Stimulated activated CD8-positive, alpha-beta memory T cell treated with anti-CD3 and anti-CD28 coated beads, Interleukin-4, amount 100 ng/mL, for 48 hours (primary cell): ENCODE data around the gene TMEM225.
"Not testable (repeated sequence)": the region's sequence is repeated elsewhere in the genome, so short reads cannot be mapped to it uniquely, and the experiment has no call there.

ENCODE experiments used
- DNase-seq: peaks from one replicate; pipeline ENCODE4 v3.0.0-alpha.2; 2020

TMEM225 gene, protein sequence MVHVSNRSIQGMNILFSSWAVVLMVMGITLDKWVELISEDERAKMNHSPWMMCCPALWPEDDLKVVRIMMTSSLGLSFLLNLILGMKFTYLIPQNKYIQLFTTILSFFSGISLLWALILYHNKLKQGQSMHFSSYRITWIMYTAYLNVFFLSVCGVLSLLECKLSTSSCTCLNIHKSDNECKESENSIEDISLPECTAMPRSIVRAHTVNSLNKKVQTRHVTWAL

DNA sequence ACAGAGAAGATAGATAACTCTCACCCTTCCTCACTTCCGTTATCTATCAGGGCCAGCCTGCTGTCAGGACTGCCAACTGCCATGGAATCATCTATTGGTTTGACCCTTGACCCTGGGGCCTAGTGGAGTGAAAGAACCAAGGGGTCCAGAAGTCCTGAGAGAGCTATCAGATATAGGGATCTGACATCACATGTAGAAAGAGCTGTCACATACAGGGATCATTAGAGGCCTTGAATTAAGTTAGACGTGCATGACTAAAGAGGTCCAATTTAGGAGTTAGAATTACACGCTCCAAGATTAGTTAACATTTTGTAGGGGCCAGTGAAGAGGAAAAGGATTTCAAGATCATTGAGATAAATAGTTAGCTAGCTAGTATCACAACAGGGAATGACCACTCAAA, at the start of gene TMEM225:
Gene TMEM225 (minus strand): TSS at position 101 of the 400 bp plus-strand sequence. CDS start 245 bp downstream, outside the sequence.
- no peak for DNase-seq

DNA sequence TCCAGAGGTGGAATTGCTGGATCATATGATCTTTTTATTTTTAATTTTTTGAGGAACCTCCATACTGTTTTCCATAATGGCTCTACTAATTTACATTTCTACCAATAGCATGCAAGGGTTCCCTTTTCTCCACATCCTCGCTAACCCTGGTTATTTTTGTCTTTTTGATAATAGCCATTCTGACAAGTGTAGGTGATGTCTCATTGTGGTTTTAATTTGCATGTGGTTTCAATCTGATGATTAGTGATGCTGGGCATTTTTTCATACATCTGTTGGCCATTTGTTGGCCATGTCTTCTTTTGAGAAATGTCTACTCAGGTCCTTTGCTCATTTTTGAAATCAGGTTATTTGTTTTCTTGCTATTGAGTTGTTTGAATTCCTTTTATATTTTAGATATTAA, 38.6 kb upstream of the TMEM225 start:
- no peak for DNase-seq

DNA sequence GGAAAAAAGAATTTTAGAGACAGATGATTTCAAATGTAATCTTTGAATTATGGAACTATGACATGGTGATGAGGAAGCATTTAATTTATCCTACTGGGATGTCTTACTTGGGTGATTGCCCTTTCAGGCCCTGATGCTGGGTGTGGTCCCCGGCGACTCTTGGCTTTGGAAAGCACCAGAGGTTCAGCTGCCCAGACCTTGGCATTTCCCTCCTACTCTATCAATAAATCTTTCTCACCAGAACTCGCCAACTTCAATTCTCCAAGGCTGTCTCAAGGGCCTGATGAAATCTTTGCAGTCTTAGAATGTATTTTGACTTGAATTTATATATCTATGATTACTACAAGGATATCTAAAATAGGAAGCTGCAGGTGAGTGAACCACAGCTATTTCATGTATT, 35.5 kb upstream of the TMEM225 start:
- DNase-seq = no peak

DNA sequence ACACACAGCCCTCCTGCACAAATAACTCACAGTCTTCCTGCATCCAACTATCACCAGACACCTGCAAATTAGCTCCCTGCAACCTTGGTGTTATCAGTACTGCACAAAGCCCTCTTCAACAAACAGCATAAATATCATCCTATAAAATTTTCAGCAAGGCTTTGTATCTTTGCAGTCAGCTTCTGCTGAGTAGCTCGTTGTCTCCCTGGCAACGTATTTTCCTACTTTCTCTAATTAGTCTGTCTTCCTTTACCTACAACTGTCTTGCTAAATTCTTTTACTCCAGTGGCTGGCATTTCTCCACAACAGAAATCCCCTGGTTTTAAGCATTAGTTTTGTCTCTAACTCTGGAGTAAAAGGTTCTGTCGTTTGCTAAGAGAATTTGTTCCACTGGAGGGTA, 20.4 kb upstream of the TMEM225 start:
- DNase-seq = no peak

DNA sequence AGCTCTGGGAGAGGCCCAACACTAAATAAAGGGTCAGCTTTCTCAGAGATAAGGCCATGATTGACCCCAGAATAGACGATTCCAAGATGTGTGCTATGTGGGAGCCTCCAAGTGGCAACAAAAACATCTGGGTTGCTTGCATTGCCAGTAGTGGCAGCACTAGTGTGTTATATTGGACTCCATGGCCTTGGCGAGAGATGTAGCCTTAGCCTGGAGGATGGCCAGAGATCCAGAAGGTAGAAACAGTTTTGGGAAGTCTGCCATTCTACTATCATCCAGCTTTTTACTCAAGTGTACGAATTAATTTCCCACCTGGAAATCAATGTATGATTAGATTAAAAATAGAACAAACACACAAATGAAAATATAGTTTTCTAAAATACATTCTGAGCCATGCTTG, 19.5 kb upstream of the TMEM225 start:
- no peak for DNase-seq

DNA sequence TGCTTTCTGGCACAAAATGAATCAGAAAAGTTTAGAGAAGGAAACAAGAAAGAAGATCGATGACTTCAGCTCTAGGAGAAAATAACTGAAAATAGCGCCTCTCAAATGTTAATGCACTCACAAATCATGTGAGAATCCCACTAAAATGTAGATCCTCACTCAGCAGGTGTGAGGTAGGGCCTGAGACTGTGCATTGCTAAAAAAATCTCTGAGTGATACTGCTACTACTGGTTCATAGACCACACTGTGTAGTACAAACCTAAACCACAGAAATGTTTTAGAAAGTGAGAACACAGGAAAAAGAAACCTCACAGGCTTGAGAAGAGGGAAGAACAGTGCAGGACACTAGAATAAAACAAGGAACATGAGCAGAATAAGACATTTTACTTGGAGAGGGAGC, 18.5 kb upstream of the TMEM225 start:
- DNase-seq = no peak

DNA sequence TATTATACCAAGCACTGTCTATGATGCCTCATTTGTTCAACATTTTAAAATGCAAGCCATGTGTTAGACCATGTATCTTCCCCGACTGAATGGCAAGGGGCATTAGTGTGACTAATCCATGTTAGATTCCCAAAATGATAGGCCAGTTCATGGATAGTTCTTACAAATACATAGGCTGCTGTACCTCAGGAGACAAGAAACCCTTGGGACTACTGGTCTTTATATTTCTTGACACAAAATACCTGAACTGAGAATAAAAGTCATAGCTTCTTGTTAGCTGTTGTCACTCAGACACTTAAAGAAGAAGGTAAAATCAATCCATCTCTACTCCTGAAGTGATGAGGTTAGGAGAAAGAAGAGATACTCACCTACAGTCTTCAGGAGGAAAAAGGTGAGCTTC, 16.4 kb upstream of the TMEM225 start, which contains the start of gene OR8D4:
Gene OR8D4 (plus strand): TSS at position 301 of the 400 bp plus-strand sequence. CDS start 4,265 bp downstream, outside the sequence.
- no peak for DNase-seq

DNA sequence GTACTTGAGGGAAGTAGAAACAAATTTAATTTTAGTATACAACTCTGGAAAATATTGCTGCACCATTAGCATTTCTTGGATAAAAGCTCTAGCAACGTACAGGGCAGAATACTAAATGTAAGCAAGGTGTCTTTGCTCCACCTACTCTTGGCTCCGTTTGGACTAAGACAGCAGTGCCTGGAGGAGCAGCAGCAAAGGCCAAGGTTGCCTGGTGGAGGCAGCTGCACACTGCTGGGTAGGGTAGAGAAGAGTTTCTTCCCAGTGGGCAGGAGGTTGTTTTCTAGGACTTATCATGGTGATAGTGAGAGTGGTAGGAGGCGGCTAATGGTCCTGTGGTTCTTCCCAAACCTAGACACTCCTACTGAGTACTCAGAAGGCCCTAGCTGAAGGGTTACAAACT, 14.3 kb upstream of the TMEM225 start:
- DNase-seq = no peak

DNA sequence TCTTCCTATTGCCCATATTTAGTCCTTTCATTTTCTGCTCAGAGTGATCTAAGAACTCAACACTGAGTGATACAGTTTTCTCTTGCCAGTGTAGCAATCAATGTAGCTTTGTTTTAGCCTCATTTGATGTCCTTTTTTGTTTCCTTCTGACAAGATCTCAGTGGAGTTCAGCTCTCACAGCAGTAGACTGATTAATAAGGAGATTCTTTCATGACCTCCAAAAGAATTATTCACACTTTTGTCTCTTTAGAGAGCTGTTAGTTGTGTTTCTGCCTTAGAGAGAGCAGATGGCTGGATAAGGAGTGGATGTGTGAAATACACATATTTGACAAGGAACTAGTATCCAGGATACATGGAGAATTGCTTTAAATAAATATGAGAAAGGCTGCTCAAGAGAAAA, 6.6 kb upstream of the TMEM225 start:
- no peak for DNase-seq

DNA sequence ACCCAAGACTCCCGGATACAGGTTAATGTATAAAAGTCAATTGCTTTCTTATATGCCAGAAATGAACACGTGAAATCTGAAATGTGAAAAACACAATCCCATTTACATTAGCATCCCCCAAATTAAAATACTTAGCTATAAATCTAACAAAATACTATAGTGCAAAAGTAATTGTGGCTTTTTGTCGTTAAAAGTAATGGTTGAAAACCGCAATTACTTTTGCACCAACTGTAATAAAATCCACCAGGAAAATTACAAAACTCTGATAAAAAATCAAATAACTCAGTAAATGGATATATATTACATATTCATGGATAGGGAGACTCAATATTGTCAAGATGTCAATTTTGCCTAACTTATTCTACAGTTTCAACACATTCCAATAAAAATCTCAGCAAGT, 4.6 kb downstream of the TMEM225 start:
- no peak for DNase-seq

DNA sequence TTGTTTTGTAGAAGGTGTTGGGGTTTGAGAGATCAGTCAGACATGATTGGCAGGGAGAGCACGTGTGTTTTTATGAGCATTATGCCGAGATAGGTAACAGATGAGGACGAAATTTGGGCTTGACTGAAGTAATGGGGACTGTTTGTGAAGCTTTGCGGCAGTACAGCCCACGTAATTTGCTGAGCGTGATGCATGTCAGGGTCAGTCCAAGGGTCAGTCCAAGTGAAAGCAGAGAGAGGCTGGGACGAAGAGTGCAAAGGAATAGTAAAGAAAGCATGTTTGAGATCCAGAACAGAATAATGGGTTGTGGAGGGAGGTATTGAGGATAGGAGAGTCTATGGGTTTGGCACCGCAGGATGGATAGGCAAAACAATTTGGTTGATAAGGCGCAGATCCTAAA, 17.7 kb downstream of the TMEM225 start:
- DNase-seq = not testable (repeated sequence)

DNA sequence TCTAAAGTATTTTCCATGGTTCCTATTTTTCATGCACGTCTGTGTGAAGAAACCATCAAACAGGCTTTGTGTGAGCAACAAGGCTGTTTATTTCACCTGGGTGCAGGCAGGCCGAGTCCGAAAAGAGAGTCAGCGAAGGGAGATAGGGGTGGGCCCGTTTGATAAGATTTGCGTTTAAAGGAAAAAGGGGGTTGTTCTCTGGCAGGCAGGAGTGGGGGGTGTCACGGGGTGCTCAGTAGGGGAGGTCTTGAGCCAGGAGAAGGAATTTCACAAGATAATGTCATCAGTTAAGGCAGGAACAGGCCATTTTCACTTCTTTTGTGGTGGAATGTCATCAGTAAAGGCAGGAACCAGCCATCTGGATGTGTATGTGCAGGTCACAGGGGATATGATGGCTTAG, 20.2 kb downstream of the TMEM225 start:
- not testable (repeated sequence) for DNase-seq

DNA sequence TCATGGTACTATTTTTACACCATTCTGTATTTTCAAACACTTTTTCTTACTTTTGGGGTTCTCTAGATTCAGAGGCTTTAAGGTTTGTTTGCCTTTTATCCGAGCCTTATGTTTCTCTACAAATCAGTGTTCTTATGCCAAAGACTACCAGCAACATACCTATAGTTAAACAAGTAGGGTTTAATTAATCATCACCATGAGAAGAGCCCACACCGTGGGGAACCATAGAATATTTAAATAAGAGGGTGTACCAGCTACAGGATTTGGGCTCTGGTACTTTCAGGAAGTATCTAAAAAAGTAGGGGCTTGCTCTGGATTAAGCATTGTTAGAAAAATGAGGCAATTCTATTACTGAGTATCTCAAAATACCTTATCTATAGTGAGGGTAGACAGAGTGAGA, 25.7 kb downstream of the TMEM225 start:
- DNase-seq = no peak

DNA sequence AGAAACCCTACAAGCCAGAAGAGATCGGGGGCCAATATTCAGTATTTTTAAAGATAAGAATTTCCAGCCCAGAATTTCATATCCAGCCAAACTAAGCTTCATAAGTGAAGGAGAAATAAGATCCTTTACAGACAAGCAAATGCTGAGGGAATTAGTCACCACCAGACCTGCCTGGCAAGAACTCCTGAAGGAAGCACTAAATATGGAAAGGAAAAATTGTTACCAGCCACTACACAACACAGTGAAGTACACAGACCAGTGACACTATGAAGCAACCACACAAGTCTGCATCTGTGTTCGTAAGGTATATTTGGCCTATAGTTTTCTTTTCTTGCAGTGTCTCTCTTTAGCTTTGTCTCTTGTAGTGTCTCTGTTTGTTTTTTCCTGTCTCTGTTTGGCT, 29.0 kb downstream of the TMEM225 start:
- no peak for DNase-seq

DNA sequence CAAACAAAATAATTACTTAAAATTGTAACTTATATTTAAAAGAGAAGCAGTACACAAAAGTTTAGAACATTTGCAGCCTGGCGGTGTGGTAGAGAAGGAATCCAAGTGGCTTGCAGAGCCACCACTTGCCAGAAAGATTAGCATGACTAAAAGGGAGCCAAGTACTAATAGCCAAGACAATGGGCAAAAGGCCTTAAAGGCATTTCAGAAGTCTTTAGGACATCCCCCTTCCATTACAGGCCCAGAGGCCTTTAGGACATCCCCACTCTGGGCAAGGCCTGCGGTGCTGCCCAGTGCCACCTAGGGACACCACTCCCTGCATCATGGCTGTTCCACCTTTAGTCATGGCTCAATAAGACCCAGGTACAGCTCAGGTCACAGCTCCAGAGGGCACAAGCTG, 32.4 kb downstream of the TMEM225 start:
- DNase-seq = no peak

DNA sequence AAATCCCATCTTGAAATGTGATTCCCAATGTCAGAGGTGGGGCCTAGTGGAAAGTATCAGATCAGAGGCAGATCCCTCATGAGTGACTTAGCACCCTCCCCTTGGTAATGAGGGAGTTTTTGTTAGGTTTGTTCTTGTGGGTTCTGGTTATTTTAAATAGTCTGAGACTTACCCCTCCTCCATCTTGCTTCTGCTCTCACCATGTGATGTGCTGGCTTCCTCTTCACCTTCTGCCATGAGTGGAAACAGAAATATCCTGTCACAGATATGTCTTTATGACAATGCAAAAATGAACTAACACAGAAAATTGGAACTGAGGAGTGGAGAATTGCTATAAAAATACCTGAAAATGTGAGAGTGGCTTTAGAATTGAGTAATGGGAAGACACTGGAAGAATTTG, 33.1 kb downstream of the TMEM225 start:
- DNase-seq = no peak

DNA sequence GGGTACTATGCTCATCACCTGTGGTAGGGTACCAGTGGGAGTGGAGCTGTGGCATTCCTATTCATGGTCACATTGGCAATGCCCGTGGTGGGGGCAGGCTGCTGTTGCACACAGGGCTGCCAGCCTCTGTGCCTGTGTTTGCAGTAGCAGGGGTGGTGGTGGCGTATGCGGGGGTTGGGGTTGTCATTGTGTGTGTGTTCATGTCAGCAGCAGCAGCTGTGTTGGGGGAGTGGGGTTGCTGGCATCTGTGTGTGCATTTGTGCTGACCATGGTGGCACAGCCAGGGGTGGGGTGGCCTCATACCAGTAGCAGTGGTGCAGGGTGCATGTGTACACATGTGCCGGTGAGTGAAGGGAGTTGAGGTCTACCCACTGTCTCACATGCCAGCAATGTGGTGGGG, 34.4 kb downstream of the TMEM225 start:
- DNase-seq = no peak

DNA sequence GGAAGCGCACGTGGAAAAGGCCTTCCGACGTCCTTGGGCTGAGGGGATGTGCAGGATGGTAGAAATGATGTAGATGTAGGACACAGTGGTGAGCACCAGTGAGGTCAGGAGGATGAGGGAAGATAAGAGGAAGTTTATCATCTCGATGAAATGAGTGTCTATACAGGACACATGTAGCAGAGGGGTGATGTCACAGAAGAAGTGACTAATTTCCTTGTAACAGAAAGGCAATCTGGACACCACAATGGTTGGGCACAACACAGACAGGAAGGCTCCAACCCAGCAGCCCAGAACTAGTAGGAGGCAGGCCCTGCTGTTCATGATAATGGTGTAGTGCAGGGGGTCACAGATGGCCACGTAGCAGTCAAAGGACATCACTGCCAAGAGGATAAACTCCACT, 44.3 kb downstream of the TMEM225 start:
- DNase-seq = no peak

DNA sequence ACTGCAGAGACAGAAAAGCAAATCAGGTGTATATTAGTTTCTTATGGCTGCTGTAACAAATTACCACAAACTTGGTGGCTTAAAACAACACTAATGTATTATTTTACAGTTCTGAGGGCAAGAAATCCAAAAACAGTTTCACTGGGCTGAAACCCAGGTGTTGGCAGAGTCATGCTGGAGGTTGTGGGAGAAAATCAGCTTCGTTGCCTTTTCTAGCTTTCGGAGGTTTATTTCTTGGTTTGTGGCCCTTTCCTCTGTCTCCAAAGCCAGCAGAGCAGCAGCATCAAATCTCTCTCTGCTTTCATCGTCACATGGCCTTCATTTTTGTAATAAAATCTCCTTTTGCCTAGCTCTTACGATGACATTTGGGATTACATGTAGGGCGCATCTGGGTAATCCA, 46.3 kb downstream of the TMEM225 start:
- no peak for DNase-seq

DNA sequence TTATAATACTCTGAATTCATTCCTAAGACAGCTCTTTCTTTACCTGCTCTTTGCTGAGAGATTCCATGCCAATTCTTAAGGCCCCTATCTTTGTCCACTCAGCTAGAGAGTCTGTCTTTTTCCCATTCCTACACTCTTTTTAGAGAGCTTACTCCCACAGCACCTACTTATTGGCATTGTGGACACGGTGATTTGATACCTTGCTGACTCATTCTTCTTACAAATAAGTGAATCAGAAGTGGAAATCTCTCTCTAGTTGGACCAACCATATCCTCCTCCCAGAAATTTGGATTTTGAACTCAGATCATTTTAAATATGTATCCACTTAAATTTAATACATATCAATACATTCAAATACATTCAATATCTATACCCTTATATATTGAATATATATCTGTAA, 46.8 kb downstream of the TMEM225 start:
- no peak for DNase-seq

DNA sequence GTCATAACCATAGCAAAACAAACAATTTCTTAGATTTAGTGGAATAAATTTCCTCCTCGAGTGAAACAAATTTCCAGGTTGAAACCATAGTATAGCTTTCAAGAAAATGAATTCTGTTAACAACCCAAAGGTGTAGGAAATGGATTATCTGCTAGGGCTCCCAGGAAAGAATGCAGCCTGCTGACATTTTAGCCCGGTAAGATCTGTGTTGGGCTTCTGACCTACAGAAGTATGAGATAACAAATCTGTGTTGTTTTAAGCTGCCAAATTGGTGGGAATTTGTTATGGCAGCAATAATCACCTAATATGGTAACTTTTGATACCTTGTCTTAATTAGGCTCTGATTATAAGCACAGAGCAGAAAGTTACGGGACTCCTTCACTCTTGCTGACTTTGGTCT, 47.3 kb downstream of the TMEM225 start:
- no peak for DNase-seq

DNA sequence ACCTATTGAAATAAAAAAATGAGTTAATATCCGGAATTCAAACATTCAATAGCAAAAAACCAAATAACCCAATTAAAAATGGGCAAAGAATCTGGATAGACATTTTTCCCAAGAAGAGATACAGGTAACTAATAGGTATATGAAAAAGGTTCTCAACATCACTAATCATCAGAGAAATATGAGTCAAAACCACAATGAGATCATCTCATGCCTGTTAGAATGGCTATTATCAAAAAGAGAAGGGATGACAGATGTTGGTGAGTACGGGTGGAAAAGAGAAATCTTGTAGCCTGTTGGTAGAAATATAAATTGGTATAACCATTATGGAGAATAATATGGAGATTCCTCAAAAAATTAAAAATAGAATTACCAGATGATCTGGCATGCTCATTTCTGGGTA, 52.4 kb downstream of the TMEM225 start:
- DNase-seq = no peak
